Measurements from ENCODE around the gene CLCA2. TPM values are rescaled to one million over a fixed set of nuclear protein-coding genes. Genes with fewer than 3 reads are reported as not detected.

The CLCA2 gene
- total and polyA plus RNA-seq, 2 donors (not counting 1 experiment from before 2014, with no cell fraction given) = 1.2 to 3.5 TPM

GRCh38 chr1:86378813-86379212, 45.2 kb upstream of the CLCA2 start:
- no peak overlapping the region for H3K4me2 ChIP-seq (ENCODE audit: extremely low read depth, insufficient read depth, low read length)
- no peak overlapping the region for H2AFZ ChIP-seq (ENCODE audit: low read length)
- no peaks in the 10 kb centered on the region for H3K79me2 ChIP-seq (ENCODE audit: control insufficient read depth, insufficient read depth, low read length)
- no peaks in the 10 kb centered on the region for H3K36me3 ChIP-seq (ENCODE audit: control insufficient read depth, insufficient read depth, low read length)
- no peak overlapping the region for H3K27ac ChIP-seq (ENCODE audit: insufficient read depth, low read length)
- TF ChIP-seq CTCF (conservative IDR thresholded peaks at IDR 0.05 in 1 of 2, IDR thresholded peaks at IDR 0.05 in 1 of 2; ENCODE audit: low read depth in 1 of 2, low read length in 2 of 2) = no peak
- TF ChIP-seq EZH2 (IDR thresholded peaks at IDR 0.05; ENCODE audit: low read length, missing control alignments) = no peak
- H3K9ac ChIP-seq (ENCODE audit: insufficient read depth, low read length) = no peak overlapping the region
- DNase-seq (ENCODE audit: low read depth in 2 of 2) = no peak
- no peak overlapping the region for H3K4me3 ChIP-seq (replicated peaks in 1 of 4; ENCODE audit: control extremely low read depth in 1 of 4, insufficient read depth in 1 of 4, low read depth in 3 of 4, low read length in 4 of 4)
- no peaks in the 10 kb centered on the region for H3K27me3 ChIP-seq (ENCODE audit: control insufficient read depth, insufficient read depth, low read length)
- no peaks in the 10 kb centered on the region for H3K9me3 ChIP-seq (ENCODE audit: control insufficient read depth, insufficient read depth, low read depth, low read length)
- H4K20me1 ChIP-seq (ENCODE audit: control insufficient read depth, extremely low read depth, insufficient read depth, low read length) = no peaks in the 10 kb centered on the region
- no peaks in the 10 kb centered on the region for H3K4me1 ChIP-seq (ENCODE audit: control insufficient read depth, extremely low read depth, insufficient read depth, low read length)

- peak overlapping the region; percentile 38 for H3K4me2 ChIP-seq (ENCODE audit: extremely low read depth, insufficient read depth, low read length)
- H3K9me3 ChIP-seq (ENCODE audit: control insufficient read depth, insufficient read depth, low read depth, low read length) = no peaks in the 10 kb centered on the region
- H3K27me3 ChIP-seq (ENCODE audit: control insufficient read depth, insufficient read depth, low read length) = no peaks in the 10 kb centered on the region
- no peaks in the 10 kb centered on the region for H3K4me1 ChIP-seq (ENCODE audit: control insufficient read depth, extremely low read depth, insufficient read depth, low read length)
- no peaks in the 10 kb centered on the region for H4K20me1 ChIP-seq (ENCODE audit: control insufficient read depth, extremely low read depth, insufficient read depth, low read length)
- H3K4me3 ChIP-seq (replicated peaks in 1 of 4; ENCODE audit: control extremely low read depth in 1 of 4, insufficient read depth in 1 of 4, low read depth in 3 of 4, low read length in 4 of 4) = peak overlapping the region in 2 of 4 experiments; percentile 9 to 23
- H3K9ac ChIP-seq (ENCODE audit: insufficient read depth, low read length) = no peak overlapping the region
- no peak overlapping the region for H2AFZ ChIP-seq (ENCODE audit: low read length)
- H3K79me2 ChIP-seq (ENCODE audit: control insufficient read depth, insufficient read depth, low read length) = no peaks in the 10 kb centered on the region
- no peak overlapping the region for H3K27ac ChIP-seq (ENCODE audit: insufficient read depth, low read length)
- TF ChIP-seq EZH2 (IDR thresholded peaks at IDR 0.05; ENCODE audit: low read length, missing control alignments) = no peak
- TF ChIP-seq CTCF (conservative IDR thresholded peaks at IDR 0.05 in 1 of 2, IDR thresholded peaks at IDR 0.05 in 1 of 2; ENCODE audit: low read depth in 1 of 2, low read length in 2 of 2) = peak; percentile 64 to 74
- DNase-seq (ENCODE audit: low read depth in 2 of 2) = peak; percentile 74 to 93
- no peaks in the 10 kb centered on the region for H3K36me3 ChIP-seq (ENCODE audit: control insufficient read depth, insufficient read depth, low read length)
Measured at GRCh38 chr1:86380257-86380861, 43.6 kb upstream of the CLCA2 start.

- no peak overlapping the region for H3K27ac ChIP-seq (ENCODE audit: insufficient read depth, low read length)
- H3K9me3 ChIP-seq (ENCODE audit: control insufficient read depth, insufficient read depth, low read depth, low read length) = no peaks in the 10 kb centered on the region
- no peaks in the 10 kb centered on the region for H3K27me3 ChIP-seq (ENCODE audit: control insufficient read depth, insufficient read depth, low read length)
- no peak for DNase-seq (ENCODE audit: low read depth in 2 of 2)
- TF ChIP-seq EZH2 (IDR thresholded peaks at IDR 0.05; ENCODE audit: low read length, missing control alignments) (no peak), CTCF (conservative IDR thresholded peaks at IDR 0.05 in 1 of 2, IDR thresholded peaks at IDR 0.05 in 1 of 2; ENCODE audit: low read depth in 1 of 2, low read length in 2 of 2) (no peak)
- no peak overlapping the region for H3K9ac ChIP-seq (ENCODE audit: insufficient read depth, low read length)
- H3K4me1 ChIP-seq (ENCODE audit: control insufficient read depth, extremely low read depth, insufficient read depth, low read length) = no peaks in the 10 kb centered on the region
- no peak overlapping the region for H3K4me2 ChIP-seq (ENCODE audit: extremely low read depth, insufficient read depth, low read length)
- H2AFZ ChIP-seq (ENCODE audit: low read length) = no peak overlapping the region
- no peaks in the 10 kb centered on the region for H3K36me3 ChIP-seq (ENCODE audit: control insufficient read depth, insufficient read depth, low read length)
- H3K79me2 ChIP-seq (ENCODE audit: control insufficient read depth, insufficient read depth, low read length) = no peaks in the 10 kb centered on the region
- no peak overlapping the region for H3K4me3 ChIP-seq (replicated peaks in 1 of 4; ENCODE audit: control extremely low read depth in 1 of 4, insufficient read depth in 1 of 4, low read depth in 3 of 4, low read length in 4 of 4)
- H4K20me1 ChIP-seq (ENCODE audit: control insufficient read depth, extremely low read depth, insufficient read depth, low read length) = no peaks in the 10 kb centered on the region
Measured at GRCh38 chr1:86381223-86381622, 42.7 kb upstream of the CLCA2 start.
